Stimulated activated CD8-positive, alpha-beta memory T cell treated with anti-CD3 and anti-CD28 coated beads, Interleukin-12 subunit alpha, Interleukin-12 subunit beta, amount 100 ng/mL, for 24 hours (primary cell): ENCODE data around the gene DTNB.

Source experiments
- DNase-seq: peaks from one replicate; pipeline ENCODE4 v3.0.0-alpha.2; 2020; ENCODE audit errors: extremely low read depth

The DTNB gene

DNA sequence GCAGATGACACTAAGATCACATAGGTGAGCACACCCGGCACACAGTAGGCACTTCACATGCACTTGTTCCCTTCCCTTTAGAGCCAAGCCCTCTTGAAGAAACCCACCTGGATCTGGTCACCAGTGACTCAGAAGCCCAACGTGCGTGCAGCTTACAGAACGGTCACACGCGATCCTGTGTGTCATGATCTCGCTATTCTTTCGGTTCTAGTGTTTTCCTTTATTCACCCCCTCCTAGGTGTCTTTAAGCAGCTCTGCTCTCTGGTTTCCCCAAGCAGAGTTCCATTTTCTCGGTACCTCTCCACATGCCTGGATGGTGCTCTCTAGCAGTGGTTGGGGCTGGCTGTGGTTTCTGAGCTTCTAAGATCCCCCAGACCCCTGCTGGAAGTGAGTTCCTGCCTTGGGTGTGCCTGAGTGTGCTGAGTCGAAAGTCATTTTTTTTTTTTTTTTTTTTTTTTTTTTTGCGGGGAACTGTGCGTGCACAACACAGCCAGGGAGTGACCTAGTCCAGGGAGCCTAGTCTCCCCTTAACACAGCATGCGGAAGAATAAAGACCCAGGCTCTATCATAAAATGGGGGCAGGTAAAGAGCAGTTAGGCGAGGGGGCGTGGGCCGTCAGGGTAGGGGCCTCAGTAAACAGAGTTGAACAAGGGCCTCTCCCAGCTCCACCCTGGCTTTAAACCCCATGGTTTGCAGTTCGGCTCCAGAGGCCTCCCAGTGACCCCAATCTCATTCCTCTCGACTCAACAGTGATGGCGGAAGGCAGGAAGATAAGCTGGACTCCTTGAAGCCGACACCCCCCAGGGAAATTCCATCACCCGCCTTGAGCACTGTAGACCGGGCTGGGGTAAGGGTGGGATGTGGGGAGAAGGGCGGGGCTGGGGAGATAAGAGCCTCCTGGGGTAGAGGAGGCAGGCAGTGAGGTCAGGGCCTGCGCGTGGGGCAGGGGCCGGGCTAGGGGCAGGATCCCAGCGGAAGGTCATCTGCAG, 301.8 kb downstream of the DTNB start:
- no peak for DNase-seq

DNA sequence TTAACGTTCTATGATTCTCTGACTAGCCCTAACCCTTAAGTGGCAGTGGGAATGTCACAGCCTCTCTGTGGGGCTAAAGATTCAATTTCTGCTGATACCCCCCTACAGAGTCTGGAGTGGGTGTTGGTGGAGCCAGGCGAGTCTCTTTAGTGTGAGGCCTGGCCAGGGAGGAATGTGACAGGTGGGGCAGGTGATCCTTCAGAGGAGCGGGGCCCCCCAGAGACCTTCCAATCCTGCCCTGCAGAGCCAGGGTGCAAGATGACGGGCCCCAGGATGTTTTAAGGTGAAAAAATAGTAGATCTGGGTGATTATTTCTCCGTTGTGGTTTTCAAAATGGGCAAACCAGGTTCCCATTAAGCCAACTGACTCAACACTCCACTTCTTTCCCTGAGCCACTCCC, 303.5 kb downstream of the DTNB start:
- no peak for DNase-seq

DNA sequence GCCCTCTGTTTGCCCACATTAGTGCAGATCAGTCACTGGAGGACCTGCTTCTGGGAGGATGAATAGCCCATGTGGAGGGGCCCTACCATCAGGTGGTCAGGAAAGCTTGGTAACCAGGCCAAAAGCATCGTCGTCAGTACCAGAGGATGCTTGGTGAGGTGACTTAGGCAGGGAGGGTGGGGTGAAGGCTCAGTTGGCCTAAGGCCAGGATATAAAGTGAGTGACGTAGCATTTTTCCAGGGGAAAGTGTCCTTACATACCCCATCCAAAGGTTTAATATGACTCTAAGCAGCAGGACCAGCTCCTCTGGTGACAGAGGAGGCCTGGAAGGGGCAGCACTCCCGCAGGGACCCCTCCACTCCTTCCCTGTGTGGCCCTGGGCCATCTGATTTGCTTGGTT, 303.9 kb downstream of the DTNB start:
- DNase-seq, result no peak

DNA sequence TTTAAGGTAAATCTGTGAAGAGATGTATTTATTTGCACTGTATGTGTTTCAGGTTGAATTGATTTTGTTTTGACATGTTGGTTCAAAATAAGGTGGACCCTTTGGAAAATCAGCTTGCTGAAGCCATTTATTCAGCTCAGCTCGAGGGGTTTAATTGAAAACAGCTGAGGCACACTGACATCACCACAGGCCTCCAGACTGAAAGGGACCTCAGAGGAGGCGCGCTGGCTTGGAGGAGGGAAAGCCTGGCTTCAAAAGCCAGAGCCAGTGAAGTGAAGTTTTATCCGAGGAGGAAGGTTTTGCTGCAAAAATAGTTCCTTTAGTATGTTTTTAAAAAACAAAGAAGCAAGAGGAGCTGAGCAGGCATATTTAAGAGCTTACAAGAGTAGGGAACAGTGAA, 304.7 kb downstream of the DTNB start:
- no peak for DNase-seq

DNA sequence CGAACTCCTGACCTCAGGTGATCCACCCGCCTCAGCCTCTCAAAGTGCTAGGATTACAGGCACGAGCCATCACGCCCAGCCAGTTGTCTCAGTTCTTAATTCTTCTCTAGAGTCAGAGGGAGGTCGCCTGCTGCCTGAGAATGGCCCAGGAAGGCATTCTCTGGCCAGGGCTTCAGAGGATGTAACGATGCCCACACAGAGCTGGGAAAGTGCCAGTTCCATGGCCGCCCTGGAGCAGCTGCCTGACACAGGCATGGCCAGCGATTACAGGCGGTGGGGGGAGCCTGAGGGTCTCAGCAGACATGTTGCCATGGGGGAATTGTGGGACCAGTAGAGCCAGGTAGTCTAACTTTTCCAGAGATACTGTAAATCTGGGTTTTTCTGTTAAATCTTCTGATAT, 306.1 kb downstream of the DTNB start:
- DNase-seq, result no peak

DNA sequence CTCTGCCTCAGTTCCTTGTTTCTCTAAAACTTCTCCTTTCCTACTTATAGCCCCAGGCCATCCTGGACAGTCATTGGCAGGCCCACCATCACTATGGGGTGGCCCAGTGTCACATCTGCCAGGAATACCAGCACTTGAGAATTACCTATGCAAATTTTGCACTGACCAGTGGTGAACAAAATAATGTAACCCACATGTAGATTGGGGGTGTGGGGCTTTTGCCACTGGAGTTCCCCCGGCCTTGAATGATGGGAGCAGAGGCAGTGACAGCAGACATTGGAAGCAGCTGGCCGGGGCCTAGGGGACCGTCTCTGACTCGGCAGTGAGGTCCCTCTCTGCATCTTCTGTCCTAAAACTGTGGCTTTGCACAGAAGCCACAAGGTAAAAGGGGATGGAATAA, 306.7 kb downstream of the DTNB start:
- DNase-seq, result no peak

DNA sequence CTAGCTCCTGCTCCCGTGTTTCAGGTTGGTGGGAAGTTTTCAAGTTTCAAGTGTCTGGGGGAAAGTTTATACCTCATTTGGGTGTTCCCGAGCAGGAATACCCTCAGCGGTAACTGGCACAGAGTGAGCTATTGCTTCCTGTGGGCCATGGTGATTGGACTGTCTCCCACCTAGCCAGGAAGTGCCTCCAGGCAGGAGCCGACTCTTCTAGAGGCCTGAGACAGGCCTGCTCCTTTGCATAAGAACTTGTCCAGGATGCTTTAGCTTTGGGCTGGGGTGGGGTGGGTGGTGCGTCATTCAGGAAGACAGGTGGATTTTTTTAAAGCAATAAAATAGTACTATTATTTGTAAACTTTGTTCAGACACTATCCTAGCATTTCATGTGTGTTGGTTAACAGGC, 308.1 kb downstream of the DTNB start:
- DNase-seq, result no peak

DNA sequence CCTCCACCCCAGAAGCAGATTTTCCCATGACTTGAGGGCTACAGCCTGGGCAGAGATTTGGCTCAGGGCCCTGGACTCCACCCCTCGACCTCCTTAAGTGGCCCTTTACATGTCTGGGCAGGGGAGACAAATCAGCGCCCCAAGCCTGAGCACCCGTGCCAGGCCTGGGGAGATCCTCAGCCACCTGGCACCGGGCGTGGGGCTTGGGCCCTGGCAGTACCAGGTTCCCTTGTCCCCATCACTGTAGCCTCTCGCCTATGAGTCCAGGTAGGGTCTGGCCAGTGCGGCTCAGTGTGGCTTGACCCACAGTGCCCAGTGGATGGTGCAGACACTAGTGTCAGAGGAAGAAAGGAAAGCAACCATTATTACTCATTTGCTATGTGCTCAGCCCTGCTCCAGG, 309.6 kb downstream of the DTNB start:
- no peak for DNase-seq

DNA sequence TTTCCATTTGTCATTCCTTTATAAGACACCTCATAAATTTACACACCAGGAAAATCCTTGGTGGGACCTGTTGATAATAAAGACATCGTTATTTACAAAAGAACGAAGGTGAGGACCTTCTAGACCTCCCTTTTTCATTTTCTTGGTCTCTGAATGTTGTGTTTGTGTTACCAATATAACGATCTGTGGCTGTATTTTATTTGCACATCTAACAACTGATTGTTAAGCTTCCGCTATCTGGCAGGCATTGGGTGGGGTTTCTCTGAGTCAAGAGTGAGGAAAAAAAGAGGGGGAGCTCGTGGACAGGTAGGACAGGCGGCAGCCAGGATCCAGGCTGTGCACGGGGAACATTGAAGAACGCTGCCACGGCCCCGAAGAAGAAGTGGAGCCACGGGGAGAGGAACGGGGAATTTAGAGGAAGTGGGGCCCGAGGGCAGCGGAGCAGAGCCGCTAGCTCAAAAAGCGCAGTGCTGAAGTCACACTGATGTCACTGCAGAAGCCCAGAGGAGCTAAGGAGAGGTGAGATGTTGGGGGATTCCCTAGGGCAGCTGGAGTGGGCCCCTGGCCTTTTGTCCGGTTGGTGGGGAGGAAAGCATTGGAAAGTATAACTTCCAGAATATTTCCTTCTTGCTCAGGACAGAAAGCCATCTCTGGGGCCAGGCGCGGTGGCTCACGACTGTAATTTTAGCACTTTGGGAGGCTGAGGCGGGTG, 310.8 kb downstream of the DTNB start:
- no peak for DNase-seq

DNA sequence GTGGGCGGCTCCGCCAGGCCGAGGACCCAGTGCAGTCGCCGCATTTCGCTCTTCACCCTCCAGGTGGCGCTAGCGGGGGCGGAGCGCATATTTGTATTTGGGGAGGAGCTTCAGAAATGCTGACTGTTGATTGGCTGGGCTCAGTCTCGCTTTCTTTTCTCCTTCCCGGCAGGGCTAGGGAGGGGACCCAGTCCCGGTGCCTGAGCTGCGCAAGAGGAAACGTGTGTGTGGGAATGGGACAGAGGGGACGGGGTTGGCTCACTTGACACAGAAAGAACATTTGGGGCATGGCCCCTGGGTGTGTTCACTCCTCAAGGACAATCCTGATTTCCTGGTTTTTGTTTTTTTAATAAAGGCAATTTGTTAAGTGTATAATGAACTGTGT, 311.3 kb downstream of the DTNB start:
- peak; percentile 73 for DNase-seq

DNA sequence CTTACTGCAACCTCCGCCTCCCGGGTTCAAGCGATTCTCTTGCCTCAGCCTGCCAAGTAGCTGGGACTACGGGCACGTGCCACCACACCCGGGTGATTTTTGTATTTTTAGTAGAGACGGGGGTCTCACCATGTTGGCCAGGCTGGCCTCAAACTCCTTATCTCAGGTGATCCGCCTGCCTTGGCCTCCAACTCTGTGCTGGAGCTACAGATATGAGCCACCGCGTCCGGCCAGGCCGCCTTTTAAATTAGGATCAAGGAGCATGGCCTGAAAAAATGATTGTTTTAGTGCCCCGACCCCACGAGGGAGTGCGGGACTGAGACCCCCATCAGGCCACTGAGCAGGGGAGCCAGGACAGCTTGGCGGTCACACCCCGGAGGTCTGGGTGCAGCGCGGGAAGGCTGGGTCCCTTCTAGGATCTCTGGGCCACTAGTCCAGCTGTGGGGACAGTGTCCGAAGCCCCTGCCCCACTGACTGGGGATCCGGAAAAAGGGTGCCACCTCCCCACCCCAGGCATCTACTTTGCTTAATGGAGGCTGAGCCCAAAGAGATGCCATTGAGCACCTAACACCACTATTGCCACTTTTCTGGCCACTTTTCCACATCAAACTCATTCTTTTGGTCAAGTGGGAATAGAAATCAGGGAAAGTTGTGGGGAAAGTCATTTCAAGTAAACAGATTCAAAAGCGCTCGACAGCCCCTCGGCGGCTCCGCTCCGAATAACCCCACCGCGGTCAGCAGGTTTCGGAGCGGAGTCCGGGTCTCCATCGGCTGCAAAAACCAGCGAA, 311.9 kb downstream of the DTNB start:
- DNase-seq, result no peak

DNA sequence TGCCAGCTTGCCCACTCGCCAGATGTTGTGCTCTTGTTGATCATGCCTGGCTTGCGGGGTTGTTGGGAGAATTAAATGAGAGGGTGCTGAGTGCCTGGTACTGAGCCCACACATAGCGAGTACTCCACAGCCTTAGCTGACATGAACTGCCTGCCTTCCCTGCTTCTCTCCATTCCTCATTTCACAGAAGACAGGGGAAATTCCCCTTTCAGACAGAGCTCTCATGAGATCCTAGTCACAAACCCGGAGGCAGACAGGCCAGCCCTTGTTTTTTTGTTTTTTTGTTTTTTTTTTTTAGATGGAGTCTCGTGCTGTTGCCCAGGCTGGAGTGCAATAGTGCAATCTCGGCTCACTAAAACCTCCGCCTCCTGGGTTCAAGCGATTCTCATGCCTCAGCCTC, 314.5 kb downstream of the DTNB start:
- no peak for DNase-seq

DNA sequence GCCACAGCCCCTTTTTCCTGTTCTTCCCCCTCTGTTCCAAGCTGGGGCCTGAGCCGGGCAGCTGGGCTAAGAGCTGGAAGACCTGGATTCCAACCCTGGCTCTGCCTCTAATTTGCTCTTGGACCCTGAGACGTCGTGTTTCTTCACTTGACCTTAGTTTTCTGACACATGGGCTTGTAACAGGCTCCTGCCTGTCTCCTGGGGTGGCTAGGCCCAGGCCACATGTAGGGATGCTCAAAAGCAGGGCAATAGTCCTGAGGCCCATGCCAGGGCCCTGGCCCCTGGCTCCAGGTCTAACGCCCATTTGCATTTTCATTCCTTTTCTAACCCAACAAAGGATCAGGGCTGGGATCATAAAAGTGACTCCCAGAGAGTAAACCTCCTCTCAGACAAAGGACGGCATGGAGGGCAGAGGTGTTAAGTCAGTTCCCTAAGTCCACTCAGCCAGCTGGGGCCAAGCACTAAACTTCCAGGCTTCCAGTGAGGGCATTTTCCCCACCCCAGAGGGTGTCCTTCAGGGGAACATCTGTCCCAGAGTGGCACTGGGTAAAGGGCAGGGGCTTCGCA, 315.0 kb downstream of the DTNB start:
- no peak for DNase-seq

DNA sequence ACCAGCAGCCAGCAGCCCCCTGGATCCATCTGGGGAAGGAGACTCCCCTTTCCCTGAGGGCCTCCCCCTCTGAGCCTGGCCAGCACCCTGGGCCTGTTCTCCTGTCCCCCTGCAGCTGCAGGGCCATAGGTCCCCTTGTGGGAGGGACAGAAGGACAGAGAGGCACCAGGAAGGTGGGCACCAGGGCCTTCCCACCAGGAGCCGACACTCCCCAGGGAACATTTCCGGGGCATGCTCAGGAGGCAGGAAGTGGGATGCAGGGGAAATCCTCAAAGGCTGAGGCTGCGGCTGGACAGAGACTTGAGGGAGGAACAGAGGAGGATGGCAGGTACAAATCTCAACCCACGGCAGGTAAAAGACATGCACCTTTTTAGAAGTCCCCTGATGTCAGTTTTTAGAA, 317.3 kb downstream of the DTNB start:
- no peak for DNase-seq

DNA sequence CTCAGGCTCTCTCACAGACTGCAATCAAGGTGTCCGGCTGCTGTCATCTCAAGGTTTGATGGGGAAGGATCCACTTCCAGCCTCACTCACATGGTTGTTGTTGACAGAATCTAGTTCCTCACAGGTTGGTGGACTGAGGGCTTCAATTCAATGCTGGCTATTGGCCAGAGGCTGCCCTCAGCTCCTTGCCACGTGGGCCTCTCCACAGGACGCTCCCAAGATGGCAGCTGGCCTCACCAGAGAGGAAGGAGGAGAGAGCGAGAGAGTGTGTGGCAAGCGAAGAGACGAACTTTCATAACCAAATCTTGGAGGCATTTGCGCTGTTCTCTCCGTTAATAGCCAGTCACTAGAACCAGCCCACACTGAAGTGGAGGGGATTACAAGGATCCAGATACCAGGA, 318.1 kb downstream of the DTNB start:
- no peak for DNase-seq

DNA sequence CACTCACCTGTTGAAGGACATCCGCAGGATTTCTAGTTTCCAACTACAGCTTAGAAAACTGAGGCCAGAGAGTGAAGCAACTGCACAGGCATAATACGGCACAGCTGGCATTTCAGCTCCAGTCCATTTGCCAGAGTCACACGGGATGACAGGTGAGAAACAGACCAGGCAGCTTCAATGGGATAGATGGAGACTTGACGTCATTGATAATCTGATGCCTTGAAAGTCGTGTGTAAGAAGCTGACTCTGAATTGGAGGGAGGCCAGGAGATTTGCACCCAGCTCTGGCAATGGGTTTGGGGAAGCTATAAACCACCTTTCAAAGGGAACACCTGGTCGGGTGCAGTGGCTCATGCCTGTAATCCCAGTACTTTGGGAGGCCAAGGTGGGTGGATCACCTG, 319.3 kb downstream of the DTNB start:
- no peak for DNase-seq

DNA sequence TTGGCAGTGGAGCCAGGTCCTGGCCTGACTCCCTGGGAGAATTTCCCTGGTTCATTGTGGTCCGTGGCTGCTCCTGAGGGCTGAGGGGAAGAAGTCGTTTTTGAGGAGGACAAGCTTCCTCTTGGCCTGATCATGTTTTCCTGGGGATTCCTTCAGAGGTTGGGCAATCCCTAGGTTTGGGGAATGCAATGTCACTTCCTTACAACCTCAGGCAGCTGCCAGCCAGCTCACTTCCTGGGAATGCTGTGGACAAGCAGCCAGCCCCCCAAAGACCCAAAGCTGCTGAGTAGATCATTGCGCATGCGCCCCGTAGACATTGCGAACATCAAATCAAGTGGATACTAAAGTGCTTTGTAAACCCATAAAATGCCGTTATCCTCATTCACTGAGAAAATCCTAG, 324.0 kb downstream of the DTNB start:
- no peak for DNase-seq

DNA sequence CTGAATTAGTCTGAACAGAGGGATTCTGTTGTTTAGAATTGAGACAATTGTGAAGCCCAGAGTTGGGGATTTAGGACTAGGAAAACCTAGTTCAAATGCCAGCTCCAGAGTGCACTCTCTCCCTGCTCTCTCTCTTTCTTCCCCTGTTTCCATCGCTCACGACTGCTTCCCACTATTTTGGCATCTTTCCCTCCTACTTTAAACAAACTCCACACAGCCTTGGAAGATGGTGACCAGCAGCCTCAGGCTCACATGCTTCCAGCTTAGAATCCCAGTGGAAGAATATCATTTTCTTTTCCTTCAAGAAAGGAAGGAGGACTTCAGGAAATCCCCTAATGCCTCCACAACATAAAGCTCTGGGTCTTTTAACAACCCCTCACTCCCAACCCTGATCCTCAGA, 325.5 kb downstream of the DTNB start:
- DNase-seq, result no peak

DNA sequence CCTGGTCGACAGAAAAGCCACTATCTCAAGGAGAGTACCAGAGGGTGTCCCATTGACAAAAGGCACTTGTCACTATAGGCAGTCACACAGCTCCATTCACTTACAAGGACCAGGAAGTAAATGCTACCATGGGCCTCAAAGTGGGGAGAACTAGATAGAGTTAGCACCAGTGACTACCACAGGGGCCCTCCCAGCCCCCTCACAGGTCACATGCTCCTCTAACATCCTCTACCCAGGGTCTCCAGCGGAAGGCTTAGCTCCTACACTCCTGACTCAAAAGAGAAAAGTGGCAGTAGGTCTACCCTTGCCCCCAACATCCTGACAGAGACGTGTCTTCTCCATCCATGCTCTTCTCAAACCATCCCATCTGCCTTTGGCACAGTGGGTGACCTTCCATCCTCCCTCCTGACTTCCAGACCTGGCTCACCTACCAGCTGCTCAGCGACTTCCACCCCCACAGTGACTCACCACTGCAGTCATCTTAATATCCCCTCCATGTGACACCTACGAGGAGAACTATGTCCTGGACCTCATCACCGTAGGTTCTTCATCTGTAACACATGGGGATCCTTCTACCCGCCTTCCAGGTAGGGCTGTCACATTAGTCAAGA, 326.1 kb downstream of the DTNB start:
- no peak for DNase-seq

DNA sequence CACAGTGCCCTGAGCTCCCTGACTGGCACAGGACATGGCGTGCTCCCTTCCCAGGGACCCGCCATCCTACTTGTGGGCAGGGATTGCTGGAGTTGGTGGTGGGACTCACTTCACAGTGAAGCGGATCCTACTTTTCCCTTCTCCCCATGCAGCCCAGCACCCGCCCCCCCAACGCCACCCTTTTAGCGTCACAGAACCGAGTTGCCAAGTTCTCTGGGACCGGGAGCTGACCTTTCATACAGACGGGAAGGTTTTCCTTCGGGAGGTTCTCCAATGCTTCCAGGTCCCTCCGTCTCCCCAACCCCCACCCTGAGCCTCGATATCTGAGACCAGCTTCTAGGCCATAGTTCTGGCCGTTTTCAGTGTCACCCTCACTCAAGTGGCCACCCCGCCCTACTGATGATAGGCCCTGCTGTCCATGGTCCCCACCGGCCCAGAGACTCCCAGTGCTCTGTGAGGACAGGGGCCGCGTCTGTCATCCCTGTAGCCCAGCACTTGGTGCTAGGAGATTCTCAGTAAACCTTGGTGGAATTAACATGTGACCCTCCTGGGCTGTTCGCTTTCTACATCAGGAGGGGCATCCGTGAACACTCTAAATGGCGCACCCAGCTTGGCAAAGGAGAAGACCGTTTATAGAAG, 330.1 kb downstream of the DTNB start:
- DNase-seq, result no peak
